Esophagus muscularis mucosa (tissue), 3 donors: ENCODE data around the gene ABCC5.

Experiments
- CTCF ChIP-seq, 3 experiments: fragments of 200-600 bp in 2 of 3; fragments of 450-650 bp in 1 of 3; sonication (generic) in 2 of 3; IDR thresholded peaks; one replicate each; pipeline ENCODE4 v1.5.1; 2017 to 2019; ENCODE audit warnings: antibody characterized with exemption in 3 of 3, mild to moderate bottlenecking in 2 of 3, moderate library complexity in 1 of 3
- EP300 ChIP-seq: sonication (generic); formaldehyde crosslinking; IDR thresholded peaks from one replicate; pipeline ENCODE4 v1.6.1; 2017; ENCODE audit warnings: antibody characterized with exemption

GRCh38 chr3:183897606-183898005, 120.1 kb downstream of the ABCC5 start:
- no peak for TF ChIP-seq CTCF (IDR thresholded peaks at IDR 0.05)
- TF ChIP-seq EP300, result no peak
